Ishikawa (cell line): ENCODE measurements around the gene TM4SF18.

ENCODE experiments used
- CEBPB ChIP-seq: IDR thresholded peaks from 2 replicates; pipeline ENCODE4 v1.6.1; 2012
- CREB1 ChIP-seq: IDR thresholded peaks from 2 replicates; pipeline ENCODE4 v1.6.1; 2012; ENCODE audit warnings: low read depth
- EGR1 ChIP-seq: IDR thresholded peaks from 2 replicates; pipeline ENCODE4 v1.6.1; 2012
- EP300 ChIP-seq: IDR thresholded peaks from 2 replicates; pipeline ENCODE4 v1.6.1; 2012; ENCODE audit warnings: borderline replicate concordance
- FOXM1 ChIP-seq: IDR thresholded peaks from 2 replicates; pipeline ENCODE4 v1.6.1; 2012; ENCODE audit warnings: low read depth, borderline replicate concordance
- NFIC ChIP-seq: IDR thresholded peaks from 2 replicates; pipeline ENCODE4 v1.6.1; 2012
- RAD21 ChIP-seq: IDR thresholded peaks from 2 replicates; pipeline ENCODE4 v1.6.1; 2012; ENCODE audit warnings: low read depth
- TAF1 ChIP-seq: IDR thresholded peaks from 2 replicates; pipeline ENCODE4 v1.6.1; 2012; ENCODE audit warnings: low read depth, mild to moderate bottlenecking
- TCF12 ChIP-seq: IDR thresholded peaks from 2 replicates; pipeline ENCODE4 v1.6.1; 2012; ENCODE audit warnings: low read depth
- TEAD4 ChIP-seq: IDR thresholded peaks from 2 replicates; pipeline ENCODE4 v1.6.1; 2012
- YY1 ChIP-seq: IDR thresholded peaks from 2 replicates; pipeline ENCODE4 v1.6.1; 2012; ENCODE audit warnings: low read depth
- ZBTB7A ChIP-seq: IDR thresholded peaks from 2 replicates; pipeline ENCODE4 v1.6.1; 2012; ENCODE audit warnings: low read depth
- TF ChIP-seq, protein P1 (sequence below): IDR thresholded peaks from 2 replicates; pipeline ENCODE4 v1.6.1; 2012; ENCODE audit warnings: low read depth, mild to moderate bottlenecking
- TF ChIP-seq, protein P2 (sequence below): IDR thresholded peaks from 2 replicates; pipeline ENCODE4 v1.6.1; 2012
- TF ChIP-seq, protein P3 (sequence below): IDR thresholded peaks from 2 replicates; pipeline ENCODE4 v1.6.1; 2012

Gene TM4SF18

DNA sequence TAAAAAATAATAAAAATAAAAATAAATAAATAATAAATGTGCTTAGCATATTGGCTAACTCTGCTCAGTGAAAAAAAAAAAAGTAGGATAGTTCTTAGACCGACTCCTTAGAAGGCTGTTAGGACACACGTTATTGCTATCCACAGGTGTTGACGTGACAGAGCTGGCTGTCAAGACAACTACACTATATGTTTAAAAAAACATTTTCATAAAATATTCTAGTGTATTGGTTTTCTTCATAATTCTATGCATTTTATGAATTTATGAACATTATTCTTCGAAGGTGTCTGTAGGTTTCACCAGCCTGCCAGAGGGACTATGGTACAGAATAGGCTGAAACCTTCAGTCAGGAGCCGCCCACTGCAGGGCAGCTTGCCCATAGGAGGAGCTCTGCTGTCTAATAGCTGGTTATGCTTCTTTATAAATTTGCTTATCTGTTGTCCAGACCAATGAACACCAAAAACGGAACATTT lies 34.8 kb upstream of the TM4SF18 start:
- no peak for TF ChIP-seq YY1
- TF ChIP-seq TAF1, result no peak
- no peak for TF ChIP-seq EGR1
- TF ChIP-seq, protein P1, sequence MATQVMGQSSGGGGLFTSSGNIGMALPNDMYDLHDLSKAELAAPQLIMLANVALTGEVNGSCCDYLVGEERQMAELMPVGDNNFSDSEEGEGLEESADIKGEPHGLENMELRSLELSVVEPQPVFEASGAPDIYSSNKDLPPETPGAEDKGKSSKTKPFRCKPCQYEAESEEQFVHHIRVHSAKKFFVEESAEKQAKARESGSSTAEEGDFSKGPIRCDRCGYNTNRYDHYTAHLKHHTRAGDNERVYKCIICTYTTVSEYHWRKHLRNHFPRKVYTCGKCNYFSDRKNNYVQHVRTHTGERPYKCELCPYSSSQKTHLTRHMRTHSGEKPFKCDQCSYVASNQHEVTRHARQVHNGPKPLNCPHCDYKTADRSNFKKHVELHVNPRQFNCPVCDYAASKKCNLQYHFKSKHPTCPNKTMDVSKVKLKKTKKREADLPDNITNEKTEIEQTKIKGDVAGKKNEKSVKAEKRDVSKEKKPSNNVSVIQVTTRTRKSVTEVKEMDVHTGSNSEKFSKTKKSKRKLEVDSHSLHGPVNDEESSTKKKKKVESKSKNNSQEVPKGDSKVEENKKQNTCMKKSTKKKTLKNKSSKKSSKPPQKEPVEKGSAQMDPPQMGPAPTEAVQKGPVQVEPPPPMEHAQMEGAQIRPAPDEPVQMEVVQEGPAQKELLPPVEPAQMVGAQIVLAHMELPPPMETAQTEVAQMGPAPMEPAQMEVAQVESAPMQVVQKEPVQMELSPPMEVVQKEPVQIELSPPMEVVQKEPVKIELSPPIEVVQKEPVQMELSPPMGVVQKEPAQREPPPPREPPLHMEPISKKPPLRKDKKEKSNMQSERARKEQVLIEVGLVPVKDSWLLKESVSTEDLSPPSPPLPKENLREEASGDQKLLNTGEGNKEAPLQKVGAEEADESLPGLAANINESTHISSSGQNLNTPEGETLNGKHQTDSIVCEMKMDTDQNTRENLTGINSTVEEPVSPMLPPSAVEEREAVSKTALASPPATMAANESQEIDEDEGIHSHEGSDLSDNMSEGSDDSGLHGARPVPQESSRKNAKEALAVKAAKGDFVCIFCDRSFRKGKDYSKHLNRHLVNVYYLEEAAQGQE, result no peak
- no peak for TF ChIP-seq TCF12
- TF ChIP-seq, protein P2, sequence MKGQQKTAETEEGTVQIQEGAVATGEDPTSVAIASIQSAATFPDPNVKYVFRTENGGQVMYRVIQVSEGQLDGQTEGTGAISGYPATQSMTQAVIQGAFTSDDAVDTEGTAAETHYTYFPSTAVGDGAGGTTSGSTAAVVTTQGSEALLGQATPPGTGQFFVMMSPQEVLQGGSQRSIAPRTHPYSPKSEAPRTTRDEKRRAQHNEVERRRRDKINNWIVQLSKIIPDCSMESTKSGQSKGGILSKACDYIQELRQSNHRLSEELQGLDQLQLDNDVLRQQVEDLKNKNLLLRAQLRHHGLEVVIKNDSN, result no peak
- no peak for TF ChIP-seq CEBPB
- TF ChIP-seq RAD21, result no peak
- TF ChIP-seq ZBTB7A, result no peak
- TF ChIP-seq CREB1, result no peak
- TF ChIP-seq FOXM1, result no peak
- TF ChIP-seq, protein P3, sequence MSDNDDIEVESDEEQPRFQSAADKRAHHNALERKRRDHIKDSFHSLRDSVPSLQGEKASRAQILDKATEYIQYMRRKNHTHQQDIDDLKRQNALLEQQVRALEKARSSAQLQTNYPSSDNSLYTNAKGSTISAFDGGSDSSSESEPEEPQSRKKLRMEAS, result no peak
- TF ChIP-seq EP300, result no peak
- no peak for TF ChIP-seq NFIC
- no peak for TF ChIP-seq TEAD4

DNA sequence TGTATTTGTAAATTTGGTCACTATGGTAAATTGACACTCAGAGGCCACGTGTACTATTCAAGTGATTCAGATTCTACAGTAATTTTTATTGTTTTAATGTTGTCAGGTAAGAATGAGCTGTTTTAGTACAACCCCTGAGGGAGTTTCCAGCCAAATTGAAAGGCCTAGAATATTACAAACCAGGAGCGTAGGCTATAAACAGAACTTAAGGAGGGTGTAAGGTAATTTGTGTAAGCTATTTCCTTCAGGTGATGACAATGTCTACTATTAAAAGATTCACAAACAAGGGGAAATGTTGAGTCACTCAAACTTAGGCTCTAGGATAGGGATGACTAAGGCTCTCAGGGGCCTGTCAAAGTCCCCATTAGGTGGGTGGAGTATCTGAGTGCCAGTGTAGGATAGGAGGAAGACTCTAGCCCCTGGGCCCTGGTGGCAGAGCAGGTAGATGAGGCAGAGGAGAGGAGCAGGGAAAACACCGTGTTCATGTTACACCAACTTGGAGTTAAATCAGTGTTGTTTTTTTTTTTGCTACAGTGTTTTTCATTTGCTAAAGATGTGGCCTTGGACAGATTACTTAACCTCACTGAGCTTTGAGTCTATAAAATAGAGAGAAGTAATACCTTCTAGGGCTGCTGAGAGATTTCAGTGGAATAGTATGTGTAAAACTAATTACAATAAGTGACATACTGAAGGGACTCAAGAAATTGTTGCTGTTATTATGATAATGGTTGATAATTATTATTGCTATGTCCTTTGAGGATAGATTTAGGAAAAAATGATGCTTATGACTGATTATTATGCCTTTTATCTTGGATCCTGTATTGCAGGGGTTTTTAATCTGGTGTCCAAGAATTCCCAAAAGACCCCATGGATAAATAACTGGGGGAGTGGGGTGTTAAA lies 33.8 kb upstream of the TM4SF18 start:
- no peak for TF ChIP-seq RAD21
- no peak for TF ChIP-seq ZBTB7A
- no peak for TF ChIP-seq TCF12
- no peak for TF ChIP-seq NFIC
- TF ChIP-seq, protein P2, result no peak
- TF ChIP-seq, protein P3, result no peak
- TF ChIP-seq CREB1, result no peak

DNA sequence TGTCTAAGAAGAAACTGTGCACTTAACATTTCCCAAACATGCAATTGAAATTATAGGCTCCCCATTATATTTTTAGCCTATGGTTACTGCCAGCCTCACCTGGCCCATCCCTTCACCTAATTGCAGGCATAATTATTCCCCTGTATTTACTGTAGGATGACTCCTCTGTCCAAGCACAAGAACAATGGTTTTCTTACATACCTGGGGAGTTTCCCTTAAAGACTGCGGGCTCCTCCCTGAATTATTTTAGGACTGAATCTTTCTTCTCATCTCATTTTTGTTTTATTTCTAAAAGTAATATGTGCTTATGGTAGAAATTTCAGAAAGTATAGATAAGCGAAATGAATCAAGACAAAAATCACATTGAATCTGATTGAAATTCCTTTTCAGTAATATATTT lies 32.6 kb upstream of the TM4SF18 start:
- TF ChIP-seq TEAD4, result no peak
- no peak for TF ChIP-seq NFIC
- TF ChIP-seq, protein P1, result no peak
- TF ChIP-seq EGR1, result no peak
- TF ChIP-seq ZBTB7A, result no peak
- no peak for TF ChIP-seq CEBPB
- TF ChIP-seq TAF1, result no peak
- TF ChIP-seq, protein P3, result no peak
- TF ChIP-seq FOXM1, result no peak
- TF ChIP-seq, protein P2, result no peak
- TF ChIP-seq RAD21, result no peak
- no peak for TF ChIP-seq EP300
- TF ChIP-seq TCF12, result no peak

DNA sequence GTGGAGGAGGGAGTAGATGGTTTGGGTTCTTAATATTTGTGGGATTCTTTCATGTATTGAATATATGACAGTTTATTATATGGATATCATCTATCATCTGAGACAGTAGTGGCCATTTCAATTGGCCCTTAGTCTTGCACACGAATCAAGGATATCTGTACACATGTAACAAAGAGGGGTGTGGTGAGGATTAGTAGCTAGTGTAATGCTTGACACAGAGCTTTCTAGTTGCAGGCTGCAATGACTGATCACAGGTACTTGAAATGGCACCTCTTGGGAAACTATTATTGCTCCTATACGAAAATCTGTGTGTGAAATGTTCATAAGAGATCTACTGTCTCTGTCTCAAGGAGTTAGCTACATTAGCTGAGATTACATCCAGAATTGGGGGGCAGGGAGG lies 31.2 kb upstream of the TM4SF18 start:
- TF ChIP-seq FOXM1 (no peak), TEAD4 (no peak), EGR1 (no peak), YY1 (no peak), TAF1 (no peak), NFIC (no peak), CEBPB (no peak), EP300 (no peak), TCF12 (no peak), ZBTB7A (no peak), CREB1 (no peak), RAD21 (no peak)
- TF ChIP-seq, protein P2, result no peak
- TF ChIP-seq, protein P1, result no peak
- TF ChIP-seq, protein P3, result no peak
